GM18499 (cell line): ENCODE measurements around the gene REM2.
"Not testable (repeated sequence)": the region's sequence is repeated elsewhere in the genome, so short reads cannot be mapped to it uniquely, and the experiment has no call there.

Experiments
- ATAC-seq: cut with Tn5 transposase; IDR thresholded peaks from one replicate; pipeline ENCODE4 v1.9.1; 2021; ENCODE audit warnings: moderate number of reproducible peaks; ENCODE audit not compliant: insufficient read depth, unreplicated experiment

REM2 gene

DNA sequence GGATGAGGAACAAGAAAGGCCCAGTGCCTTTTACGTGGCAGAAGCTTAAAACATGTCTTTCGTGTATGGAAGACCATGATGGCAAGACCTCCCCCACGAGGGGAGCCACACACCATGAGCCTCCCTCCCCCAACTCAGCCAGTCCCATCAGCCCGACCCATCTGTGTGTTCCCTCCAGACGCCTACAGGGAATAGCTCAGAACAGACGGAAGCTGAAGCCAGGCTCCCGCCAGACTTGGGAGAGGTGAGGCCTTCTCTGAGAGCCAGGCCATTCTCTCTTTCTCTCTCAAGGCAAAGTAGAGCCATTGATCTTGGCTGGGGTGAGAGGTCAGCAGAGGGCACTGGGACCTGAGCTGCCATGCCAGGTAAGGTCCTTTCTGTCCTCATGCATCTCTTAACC is 9.5 kb downstream of the REM2 start:
- ATAC-seq, result no peak

DNA sequence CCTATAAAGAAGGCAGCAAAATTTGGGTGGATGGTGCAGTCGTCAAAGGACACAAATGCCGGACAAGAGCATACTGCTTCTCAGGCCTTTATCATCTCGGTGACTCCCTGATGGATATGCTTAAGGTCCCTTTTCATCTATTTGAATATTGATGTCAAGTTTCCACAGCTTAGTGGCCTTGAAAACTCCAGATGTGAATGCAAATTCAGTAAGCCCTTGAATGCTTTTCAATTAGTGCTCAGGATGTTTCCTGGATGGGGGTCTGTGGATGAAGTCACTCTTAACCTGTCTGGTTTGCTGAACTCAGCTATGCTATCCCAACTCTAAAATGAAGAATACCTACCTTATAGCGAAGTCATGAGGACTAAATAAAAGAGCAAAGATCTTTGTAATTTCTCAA is 10.7 kb downstream of the REM2 start:
- no peak for ATAC-seq

DNA sequence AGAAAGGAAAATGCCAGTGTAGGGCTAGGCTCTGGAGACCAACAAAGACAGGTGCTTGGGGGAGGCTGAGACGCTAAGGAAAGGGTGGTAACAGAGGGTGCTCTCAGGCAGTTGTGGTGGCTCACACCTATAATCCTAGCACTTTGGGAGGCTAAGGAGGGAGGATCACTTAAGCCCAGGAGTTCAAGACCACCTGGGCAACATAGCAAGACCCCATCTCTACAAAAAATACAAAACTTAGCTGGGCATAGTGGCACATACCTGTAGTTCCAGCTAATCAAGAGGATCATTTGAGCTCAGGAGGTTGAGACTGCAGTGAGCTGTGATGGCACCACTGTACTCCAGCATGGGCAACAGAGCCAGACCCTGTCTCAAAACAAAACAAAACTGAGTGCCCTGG is 12.4 kb downstream of the REM2 start:
- no peak for ATAC-seq

DNA sequence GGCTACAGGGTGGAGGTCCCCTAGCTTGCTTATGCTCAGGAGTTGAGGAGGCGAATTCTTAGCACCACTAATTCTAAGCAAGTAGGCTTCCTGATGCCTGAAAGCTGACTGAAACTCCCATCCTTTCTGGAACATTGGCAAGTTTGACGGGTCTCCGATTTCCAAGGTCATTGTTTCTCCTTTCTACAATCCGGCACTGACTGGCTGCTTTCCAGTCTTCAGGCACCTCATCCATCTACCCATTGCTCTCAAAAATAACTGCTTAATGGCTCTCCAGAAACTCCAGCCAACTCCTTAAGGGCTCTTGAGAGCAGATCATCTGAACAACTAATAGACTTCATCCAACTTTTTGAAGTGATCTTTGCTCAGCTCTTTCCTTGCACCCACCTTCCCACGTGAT is 13.3 kb downstream of the REM2 start:
- no peak for ATAC-seq

DNA sequence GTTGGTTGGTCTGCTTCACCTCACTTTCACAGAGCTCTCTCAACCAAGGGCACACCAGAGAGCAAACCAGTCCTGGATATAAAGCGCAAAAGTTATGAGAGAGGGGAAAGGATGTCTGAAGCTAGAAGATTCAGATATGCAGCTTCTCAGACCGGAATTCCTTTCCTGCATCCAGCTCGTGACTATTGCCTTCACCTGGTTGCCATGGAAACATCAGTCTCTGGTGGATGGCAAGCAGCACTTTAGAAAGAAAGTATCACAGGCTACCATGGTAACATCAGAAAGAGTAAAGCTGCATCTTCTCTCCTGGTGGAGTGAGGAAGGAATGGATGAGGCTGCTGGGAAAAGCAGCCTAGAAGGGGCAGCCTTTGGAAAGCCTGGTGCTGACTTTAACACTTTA is 13.7 kb downstream of the REM2 start:
- ATAC-seq, result no peak

DNA sequence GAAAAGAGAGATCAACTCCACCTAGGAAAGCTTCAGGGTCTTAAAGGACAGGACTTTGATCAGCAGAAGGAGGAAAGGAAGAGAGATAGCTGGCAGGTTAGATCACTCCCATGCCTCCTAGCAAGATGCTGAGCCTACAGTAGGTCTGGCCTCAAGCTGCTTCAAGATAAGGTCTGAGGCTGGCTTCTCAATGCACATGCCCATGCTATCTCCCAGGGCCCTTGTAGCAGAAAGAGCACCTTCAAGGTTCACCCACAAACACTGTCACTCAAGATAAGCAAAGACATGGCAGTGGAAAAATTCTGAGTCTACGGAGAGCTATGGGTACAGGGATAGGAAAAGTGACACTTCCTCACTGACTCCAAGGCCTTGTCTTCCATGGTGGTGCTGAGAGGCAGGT is 14.3 kb downstream of the REM2 start:
- no peak for ATAC-seq

DNA sequence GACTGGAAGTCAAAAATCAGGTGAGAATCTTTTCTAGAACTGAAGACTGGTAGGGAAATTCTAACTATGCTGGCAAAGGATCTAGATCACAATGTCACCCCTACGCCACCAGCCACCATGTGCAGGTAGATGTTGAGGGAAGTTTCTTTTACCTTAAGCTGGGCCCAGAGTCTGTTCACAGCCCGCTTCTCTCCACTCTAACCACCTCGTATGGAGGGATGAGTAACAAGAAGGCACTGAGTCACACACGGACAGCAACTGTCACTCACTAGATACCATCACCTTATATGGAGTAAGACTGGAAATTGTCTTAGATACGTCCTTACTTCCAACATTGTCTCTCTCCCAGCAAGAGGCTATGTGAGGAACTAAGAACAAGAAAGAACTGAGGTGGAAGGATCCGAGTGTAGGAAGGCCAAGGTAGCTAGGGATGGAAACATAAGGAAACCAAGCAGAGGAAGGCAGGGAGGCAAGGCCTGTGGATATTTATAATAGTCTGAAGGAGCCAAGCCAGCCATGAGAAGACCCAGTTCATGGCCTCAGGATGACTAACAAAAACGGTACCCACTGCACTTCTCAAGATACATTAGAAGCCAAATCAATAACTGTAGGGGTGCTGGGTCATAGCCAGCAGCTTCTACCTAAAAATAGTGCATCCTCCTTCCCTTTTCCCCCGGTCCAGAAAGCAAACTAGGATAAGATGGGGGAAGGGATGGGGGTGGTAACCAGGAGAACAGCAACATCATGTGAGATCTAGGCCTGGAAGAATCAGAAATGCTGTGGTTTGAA is 15.5 kb downstream of the REM2 start:
- no peak for ATAC-seq

DNA sequence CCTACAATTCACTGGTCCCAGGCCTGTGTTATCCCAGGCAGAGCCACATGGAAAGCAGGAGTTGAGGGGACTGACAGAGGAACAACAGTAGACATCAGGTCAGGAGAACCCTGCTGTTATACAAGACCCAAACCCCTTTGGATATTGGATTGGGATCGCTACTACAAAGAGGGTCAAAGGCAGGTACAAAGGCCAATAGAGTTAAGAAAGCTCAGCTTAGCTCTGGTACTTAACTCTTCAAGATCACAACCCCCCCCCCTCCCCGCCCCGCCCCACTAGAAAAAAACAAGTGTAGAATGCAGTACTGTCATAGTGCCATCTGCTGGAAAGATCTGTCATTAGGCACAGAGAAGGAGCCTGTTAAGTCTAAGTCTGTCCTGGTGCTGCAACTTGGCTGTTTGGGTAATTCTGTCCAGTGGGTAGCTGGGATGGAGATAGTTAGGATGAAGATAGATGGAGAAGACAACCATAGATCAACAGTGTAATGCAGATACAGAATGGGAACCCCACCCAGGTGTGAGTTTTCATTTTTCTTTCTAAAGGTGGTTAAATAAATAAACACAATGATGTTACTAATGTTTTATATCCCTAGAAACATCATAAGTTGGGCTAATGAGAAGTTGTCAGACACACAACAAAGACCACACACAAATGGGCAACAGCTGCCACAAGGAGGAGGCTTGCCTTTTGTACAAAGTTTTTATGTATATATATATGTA is 17.2 kb downstream of the REM2 start:
- ATAC-seq, result no peak

DNA sequence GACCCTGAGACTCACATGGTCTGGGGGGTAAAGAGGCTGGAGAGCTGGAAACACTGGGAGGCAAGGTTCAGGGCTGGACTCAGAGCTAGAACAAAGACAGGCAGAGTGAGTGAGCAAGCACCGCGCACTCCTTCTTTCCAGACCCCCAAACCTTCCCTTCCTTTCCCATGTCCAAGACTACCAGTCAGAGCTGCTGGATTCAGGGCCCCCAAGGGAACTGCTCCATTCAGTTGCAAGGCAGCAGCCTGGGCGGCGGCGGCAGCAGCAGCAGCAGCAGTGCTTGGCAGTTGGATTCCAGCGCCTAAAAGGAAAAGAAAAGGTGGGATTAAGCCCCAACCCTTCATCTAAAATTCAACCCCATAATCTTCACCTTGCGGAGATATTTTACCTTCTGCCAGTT is 18.8 kb downstream of the REM2 start:
- ATAC-seq, result no peak

DNA sequence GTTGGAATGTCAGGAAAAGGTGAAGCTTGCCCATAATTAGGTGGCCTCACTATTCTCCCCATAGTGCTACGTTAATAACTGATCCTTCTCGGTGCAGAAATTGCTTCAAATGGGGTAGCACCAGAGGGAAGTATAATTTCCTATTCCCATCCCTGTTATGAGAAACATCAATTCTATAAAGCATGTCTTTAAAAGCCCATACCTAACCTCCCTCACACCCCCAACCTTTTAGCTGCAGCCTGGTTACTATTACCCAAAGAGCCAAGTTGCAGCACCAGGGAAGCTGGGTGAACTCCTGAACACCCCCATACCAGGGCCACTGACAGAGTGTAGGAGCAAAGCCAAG is 20.7 kb downstream of the REM2 start:
- ATAC-seq, result no peak

DNA sequence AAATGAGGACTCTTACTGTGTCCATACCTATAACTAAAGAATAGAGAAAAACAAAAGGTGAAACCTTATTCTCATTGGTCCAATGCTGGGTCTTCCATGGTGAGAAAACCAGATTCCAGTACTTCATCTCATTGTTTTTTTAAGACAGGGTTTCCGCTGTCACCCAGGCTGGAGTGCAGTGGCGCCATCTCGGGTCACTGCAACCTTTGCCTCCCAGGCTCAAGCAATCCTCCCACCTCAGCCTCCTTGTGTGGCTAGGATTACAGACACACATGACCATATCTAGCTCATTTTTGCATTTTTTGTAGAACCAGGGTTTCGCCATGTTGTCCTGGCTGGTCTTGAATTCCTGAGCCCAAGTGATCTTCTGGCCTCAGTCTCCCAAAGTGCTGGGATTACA is 22.6 kb downstream of the REM2 start:
- ATAC-seq, result no peak

DNA sequence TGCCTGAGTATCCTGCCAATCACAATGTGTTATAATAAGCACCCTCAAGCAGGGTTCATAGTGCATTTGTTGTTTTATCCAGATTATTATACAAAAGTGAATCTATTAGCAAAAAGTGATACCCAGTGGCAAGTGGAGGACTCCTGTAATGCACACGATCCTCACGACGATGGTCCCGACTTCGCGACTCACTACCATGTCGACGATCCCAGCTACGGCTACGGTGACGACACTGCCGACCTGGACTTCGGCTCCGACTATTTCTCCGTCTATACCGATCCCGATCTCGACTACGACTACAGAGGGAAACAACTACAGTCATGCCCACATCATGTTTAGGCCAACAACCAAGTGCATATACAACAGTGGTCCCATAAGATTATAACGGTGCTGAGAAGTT is 23.1 kb downstream of the REM2 start:
- no peak for ATAC-seq

DNA sequence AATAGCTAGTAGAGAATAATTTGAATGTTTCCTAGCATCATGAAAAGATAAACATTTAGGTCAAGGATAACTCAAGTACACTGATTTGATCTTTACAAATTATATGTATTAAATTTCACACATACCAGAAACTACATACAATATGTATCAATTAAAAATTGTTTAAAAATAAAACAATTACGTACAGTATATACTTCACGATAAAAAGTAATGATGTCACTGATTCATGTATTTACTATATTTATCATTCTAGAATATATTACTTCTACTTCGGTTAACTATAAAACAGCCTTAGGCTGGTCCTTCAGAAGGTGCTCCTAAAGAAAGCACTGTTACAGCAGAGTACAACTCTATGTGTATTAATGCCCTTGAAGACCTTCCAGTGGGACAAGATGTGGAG is 24.4 kb downstream of the REM2 start:
- no peak for ATAC-seq

DNA sequence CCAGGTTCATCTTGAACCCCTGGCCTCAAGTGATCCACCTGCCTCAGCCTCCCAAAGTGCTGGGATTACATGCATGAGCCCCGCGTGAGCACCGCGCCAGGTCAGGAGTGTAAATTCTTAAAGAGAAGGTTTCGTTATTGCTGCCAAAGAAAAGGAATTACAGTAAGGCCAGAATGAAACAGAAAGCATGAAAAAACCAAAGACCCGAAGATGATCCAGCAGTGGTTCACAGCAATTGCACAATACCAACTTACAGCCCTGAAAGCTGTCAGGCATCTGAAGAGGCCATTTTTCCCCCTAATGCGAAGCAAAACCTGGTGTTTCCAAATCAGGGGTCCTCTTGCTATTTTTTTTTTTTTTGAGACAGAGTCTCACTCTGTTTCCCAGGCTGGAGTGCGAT is 25.6 kb downstream of the REM2 start:
- no peak for ATAC-seq

DNA sequence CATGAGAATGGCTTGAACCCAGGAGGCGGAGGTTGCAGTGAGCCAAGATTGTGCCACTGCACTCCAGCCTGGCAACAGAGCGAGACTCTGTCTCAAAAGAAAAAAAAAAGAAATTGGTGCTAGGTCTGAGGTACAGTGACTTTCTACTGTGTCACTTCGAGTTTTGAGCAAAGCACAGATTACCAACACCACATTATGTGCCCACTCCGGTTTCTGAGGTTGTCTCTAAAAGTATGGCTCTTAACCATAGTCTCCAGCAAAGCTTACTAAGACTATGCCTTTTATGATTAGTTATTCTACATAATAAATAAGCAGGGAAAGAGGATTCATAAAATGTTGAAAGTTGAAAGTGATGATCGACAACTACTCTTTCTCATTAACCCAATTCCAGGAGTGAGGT is 27.9 kb downstream of the REM2 start:
- no peak for ATAC-seq

DNA sequence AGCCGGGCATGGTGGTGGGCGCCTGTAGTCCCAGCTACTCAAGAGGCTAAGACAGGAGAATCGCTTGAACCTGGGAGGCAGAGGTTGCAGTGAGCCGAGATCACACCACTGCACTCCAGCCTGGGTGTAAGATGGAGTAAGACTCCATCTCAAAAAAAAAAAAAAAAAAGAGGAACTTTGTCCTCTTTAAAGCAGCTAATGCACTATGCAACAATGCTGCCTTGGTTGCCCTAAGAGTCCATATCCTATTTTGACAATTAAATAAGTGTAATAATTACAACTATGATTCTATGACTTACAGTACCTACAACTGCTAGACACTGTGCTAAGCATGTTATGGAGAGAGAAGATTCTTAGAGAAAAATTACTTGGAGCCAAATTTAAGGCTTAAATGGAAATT is 31.8 kb downstream of the REM2 start:
- not testable (repeated sequence) for ATAC-seq

DNA sequence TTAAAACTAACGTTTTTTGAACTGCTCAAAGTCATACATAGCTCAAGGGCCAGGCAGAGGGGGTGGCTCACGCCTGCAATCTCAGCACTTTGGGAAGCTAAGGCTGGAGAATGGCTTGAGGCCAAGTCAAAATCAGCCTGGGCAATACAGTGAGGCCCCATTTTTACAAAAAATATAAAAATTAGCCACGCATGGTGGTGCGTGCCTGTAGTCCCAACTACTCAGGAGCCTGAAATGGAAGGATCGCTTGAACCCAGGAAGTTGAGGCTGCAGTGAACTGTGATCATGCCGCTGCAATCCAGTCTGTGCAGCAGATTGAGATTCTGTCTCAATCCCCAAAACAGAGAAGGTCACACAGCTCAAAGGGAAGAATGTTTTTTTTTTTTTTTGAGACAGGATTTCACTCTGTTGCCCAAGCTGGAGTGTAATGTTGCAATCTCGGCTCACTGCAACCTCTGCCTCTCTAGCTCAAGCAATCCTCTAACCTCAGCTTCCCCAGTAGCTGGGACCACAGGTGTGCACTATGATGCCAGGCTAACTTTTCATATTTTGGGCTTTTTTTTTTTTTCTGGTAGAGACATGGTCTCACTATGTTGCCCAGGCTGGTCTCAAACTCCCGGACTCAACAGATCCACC is 33.0 kb downstream of the REM2 start:
- ATAC-seq, result no peak

DNA sequence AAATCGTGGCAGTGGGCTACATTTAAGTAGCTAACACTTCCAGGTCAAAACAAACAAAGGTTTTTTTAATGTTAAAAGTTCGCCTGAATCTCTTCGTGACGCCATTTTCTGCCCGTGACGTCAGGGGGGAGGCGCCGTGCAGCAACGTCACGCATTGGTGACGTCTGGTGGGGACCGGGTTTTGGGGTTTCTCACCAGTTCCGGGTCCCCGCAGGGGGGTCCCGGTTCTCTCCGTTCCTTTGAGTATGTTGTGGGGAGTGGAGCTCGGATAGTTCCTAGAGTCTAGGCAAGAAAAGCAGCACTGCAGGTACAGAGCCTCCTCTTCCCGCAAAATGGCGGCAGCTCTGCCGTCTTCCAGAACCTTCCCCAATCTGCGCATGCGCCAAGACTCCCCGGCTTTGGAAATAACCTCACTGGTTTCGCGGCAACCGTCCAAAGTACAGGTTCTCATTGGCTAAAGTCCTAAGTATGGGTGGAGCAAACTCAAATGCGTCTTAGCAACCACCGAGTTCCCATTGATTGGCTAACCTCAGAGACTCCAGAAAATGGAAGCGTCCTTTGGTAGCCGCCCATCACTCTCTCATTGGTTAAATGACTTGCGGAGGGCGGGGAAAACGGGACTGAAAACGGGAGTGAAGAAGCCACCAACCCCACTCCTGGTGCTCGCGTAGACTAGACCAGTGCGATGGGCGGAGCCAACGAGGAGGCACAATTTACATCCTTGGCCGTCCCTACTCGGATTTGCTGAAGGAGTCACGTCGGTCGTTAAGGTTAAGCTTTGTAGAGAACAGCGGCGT is 36.0 kb downstream of the REM2 start, which contains the start of gene RBM23:
Gene RBM23, minus strand, starts transcription at position 346 of the 797 bp plus-strand sequence.
- ATAC-seq, result peak; percentile 79

DNA sequence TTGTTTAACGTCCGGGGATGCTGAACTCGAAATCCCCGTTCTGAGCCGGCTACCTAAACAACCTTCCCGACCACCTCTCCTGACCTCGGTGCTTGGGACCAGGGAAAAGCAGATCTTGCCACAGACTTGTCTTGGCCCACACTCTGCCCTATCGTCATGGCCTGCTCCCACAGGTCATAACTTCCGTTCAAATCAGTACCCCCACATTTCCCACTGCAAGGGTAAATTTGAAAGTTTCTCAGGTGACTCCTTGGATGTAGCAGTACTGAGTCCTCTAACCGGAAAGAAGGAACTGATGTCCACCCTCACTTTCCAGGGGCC is 36.5 kb downstream of the REM2 start:
- no peak for ATAC-seq

DNA sequence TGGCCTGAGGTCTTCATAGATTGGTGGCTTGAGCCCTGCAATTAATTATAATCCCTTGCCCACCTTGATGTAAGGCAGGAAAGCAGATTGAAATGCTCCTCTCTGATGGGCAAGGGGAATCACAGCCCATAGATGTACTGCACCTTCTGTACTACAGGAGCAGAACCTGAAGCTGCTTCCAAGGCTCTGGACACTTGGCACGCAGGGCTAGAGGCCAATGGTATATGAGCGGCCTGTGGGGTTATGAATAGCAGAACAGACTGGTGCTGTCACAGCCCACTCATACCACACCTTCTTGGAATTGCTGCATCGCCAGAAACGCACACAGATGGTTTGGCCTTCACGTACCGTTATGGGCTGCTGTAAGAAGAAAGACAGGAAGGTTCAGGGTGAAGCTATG is 37.7 kb downstream of the REM2 start:
- ATAC-seq, result no peak

DNA sequence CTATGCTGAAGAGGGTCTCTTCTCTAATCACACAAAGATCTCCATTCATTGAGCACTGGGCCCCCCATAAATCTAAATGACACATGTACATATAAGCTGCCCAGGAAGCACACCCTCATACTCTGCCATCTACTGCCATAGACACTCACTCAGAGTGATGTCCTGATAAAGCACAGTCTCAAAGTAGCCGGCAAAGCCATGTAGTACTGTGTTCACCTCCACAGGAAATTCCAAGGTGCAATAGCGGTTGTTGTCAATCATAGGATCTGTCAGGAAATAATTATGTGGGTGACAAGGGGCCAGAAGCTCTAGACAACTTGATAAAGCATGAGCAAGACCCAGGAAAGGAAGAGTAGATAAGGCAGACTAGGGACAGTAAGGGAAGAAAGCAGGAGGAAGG is 39.3 kb downstream of the REM2 start:
- no peak for ATAC-seq
